PFSK-1 (cell line): ENCODE measurements around the gene SLC7A4.

Experiments used
- FOXP2 ChIP-seq: optimal IDR thresholded peaks from 2 replicates; pipeline ENCODE3; 2011; ENCODE audit warnings: borderline replicate concordance, control low read depth, inconsistent platforms; ENCODE audit not compliant: insufficient read depth; ENCODE audit errors: extremely low read length, extremely low read depth
- POLR2AphosphoS5 ChIP-seq: IDR thresholded peaks from 2 replicates; pipeline ENCODE4 v1.6.1; 2012; ENCODE audit warnings: low read depth, mild to moderate bottlenecking, control low read depth, low read length, moderate library complexity
- SIN3A ChIP-seq: IDR thresholded peaks from 2 replicates; pipeline ENCODE4 v1.6.1; 2012; ENCODE audit warnings: mild to moderate bottlenecking, low read length, moderate library complexity, borderline replicate concordance; ENCODE audit not compliant: insufficient read depth
- TAF1 ChIP-seq: IDR thresholded peaks from 2 replicates; pipeline ENCODE4 v1.6.1; 2012; ENCODE audit warnings: low read length, control low read depth, borderline replicate concordance; ENCODE audit not compliant: insufficient read depth
- TF ChIP-seq, protein P1 (sequence below), 2 experiments: IDR thresholded peaks; 2 replicates each; pipeline versions ENCODE4 v1.6.1 to v1.8.0; 2011 to 2012; ENCODE audit warnings: low read depth in 2 of 2, low read length in 2 of 2, control low read depth in 1 of 2, inconsistent platforms in 1 of 2, mild to moderate bottlenecking in 1 of 2, moderate library complexity in 1 of 2; ENCODE audit not compliant: insufficient read depth in 1 of 2

Gene SLC7A4

DNA sequence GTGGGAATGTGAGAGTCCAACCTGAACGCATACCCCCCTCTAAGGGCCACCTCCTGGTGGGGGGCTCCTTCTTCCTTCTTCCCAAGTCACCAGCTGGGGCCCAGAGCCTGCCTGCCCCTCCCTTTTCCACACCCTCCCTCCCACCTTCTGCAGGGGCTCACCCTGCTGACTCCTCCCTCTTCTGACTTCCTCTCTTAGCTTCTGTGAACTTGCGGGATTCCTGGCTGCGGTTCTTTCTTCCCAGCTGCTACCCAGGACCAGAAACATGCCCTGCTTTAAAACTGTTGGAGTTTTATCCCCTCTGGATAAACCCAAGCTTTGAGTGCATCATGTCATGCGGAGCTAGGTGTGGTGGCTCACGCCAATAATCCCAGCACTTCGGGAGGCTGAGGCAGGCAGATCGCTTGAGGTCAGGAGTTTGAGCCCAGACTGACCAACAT lies 23.5 kb upstream of the SLC7A4 start:
- TF ChIP-seq SIN3A, result no peak
- TF ChIP-seq TAF1, result no peak
- TF ChIP-seq FOXP2, result no peak
- no peak for TF ChIP-seq POLR2AphosphoS5
- TF ChIP-seq, protein P1, sequence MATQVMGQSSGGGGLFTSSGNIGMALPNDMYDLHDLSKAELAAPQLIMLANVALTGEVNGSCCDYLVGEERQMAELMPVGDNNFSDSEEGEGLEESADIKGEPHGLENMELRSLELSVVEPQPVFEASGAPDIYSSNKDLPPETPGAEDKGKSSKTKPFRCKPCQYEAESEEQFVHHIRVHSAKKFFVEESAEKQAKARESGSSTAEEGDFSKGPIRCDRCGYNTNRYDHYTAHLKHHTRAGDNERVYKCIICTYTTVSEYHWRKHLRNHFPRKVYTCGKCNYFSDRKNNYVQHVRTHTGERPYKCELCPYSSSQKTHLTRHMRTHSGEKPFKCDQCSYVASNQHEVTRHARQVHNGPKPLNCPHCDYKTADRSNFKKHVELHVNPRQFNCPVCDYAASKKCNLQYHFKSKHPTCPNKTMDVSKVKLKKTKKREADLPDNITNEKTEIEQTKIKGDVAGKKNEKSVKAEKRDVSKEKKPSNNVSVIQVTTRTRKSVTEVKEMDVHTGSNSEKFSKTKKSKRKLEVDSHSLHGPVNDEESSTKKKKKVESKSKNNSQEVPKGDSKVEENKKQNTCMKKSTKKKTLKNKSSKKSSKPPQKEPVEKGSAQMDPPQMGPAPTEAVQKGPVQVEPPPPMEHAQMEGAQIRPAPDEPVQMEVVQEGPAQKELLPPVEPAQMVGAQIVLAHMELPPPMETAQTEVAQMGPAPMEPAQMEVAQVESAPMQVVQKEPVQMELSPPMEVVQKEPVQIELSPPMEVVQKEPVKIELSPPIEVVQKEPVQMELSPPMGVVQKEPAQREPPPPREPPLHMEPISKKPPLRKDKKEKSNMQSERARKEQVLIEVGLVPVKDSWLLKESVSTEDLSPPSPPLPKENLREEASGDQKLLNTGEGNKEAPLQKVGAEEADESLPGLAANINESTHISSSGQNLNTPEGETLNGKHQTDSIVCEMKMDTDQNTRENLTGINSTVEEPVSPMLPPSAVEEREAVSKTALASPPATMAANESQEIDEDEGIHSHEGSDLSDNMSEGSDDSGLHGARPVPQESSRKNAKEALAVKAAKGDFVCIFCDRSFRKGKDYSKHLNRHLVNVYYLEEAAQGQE (IDR thresholded peaks at IDR 0.05; ENCODE audit: insufficient read depth in 1 of 2, low read depth in 2 of 2, low read length in 2 of 2), result no peak

DNA sequence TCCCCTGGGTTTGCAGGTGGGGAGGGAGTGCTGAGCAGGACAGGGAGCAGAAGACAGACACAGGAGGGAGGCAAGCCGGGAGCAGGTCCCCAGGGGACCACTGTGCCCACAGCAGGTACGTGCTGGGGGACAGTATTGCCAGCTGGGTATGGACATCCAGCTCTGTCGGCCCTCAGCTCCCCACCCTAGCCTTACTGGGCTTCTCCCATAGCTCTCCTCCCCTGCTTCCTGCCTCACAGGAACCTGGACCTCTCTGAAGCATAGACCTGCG lies 23.1 kb upstream of the SLC7A4 start:
- TF ChIP-seq FOXP2 (no peak), TAF1 (no peak), SIN3A (no peak), POLR2AphosphoS5 (no peak)
- TF ChIP-seq, protein P1 (IDR thresholded peaks at IDR 0.05; ENCODE audit: insufficient read depth in 1 of 2, low read depth in 2 of 2, low read length in 2 of 2), result no peak

DNA sequence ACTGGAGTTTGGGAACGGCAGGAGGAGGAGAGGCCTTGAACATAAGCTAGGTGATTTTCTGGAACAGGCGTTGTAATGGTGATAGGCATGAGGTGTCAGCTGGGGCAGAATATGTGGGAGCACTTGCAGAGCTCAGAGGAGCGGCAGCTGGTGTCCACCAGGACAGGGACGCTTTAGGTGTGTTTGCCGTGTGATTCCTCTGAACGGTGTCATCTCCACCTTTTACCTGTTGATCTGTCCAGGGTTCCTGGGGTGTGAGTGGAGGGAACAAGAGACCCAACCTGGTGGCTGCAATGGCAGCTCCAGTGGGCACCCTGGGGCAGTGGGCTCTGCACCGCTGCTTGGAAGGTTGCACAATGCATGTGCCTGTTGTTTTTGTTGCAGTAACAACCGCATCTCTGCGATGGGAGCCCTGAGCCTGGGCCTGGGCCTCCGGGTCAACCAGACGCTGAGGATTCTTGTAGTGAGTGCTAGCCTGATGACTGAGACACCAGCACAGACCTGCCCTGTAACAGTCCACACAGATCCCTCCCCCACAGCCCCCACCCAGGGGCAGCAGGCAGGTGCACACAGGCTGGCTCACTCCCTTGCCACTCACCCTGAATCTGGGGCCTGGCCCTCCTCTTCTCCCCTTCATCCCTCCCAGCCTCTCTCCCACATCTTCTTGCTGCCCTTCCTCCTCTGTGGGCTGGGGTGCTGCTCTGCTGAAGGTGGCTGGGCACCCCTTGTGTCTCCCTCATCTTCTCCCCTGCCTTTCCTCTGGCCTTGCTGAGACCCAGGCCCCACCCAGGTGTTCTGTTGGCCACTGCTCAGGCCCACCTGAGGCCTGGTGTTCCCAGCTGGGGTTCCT lies 22.6 kb upstream of the SLC7A4 start:
- TF ChIP-seq, protein P1 (IDR thresholded peaks at IDR 0.05; ENCODE audit: insufficient read depth in 1 of 2, low read depth in 2 of 2, low read length in 2 of 2), result no peak
- no peak for TF ChIP-seq TAF1
- no peak for TF ChIP-seq POLR2AphosphoS5
- no peak for TF ChIP-seq FOXP2
- no peak for TF ChIP-seq SIN3A

DNA sequence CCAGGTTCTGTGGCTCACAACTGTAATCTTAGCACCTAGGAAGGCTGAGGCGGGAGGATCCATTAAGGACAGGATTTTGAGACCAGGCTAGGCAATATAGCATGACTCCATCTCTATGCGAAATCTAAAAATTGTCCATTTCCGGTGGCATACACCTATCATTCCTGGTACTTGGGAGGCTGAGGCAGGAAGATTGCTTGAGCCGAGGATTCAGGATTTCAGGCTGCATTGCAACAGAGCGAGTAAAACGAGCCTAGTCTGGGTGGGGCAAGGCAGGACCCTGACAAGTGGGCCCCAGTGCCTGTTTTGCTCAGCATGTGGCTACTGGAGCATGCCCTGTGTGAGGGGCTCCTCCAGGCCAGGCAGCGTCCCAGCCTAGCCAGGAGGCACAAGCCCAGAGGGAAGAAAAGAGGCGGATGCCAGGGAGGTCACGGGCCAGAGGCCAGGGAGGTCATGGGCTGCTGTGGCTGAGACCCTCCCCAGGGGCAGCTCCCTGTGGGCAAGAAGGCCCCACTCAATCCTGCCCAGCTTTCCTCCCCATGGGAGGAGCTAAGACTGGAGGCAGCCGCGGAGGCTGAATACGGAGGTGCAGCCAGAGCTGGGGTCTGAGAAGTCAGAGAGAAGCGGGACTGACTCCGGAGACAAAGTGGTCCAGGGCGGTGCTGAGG lies 21.8 kb upstream of the SLC7A4 start:
- no peak for TF ChIP-seq FOXP2
- no peak for TF ChIP-seq POLR2AphosphoS5

DNA sequence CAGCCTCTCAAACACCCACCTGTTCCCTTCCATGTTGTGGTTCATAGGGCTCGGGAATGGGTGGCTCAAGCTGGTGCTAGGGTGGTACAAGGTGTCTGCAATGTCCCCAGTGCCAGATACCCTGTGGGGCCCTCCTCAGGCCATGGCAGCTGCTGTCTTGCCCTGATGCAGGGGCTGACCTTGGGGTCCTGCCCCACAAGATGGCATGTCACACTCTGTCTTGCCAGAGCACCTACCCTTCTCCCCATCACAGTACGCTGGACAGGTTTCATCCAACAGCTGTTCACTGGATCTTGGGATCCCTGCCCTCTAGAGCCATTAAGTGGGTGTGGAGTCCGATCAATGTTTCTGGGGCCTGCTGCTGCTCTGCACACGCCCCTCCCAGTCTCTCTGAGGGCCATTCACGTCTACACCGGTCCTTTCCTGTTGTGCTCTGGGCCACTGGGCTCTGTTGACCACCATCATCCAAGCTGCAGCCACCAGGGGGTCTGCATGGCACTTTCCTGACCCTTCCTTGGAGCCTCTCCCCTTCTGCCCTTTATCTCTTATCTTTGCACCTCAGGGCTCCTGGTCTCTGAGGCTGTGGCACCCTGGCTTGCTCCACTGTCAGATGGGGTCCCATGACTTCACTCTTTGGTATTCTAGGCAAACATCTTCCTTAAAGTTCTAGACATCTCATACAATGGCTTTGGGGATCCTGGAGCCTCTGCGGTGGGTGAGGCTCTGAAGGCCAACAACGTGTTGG lies 20.5 kb upstream of the SLC7A4 start:
- TF ChIP-seq, protein P1 (IDR thresholded peaks at IDR 0.05; ENCODE audit: insufficient read depth in 1 of 2, low read depth in 2 of 2, low read length in 2 of 2), result no peak
- TF ChIP-seq FOXP2 (no peak), POLR2AphosphoS5 (no peak), TAF1 (no peak), SIN3A (no peak)
